ENCODE data around the gene CTNNA3.

Gene CTNNA3

DNA sequence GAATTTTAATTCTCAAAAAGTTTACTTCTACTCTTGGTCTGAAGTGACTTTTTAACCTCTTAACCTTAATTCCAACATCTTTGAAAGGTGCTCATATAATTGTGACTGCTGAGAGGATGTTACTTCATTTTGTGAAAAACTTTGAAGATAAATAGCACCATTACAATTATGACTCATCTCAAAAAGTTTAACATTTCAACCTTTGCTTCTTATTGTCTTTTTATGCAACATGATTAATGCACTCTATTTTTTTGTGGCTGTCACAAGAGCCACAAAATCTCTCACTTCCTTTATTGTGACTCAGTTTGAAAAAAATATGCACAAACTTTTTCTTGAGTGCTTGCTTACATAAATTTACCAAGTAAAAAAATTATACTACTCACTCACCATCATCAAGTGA is 387.1 kb downstream of the CTNNA3 start:
- no peaks in the 10 kb centered on the region for H3K4me1 ChIP-seq (ENCODE audit: control insufficient read depth, insufficient read depth, low read length)
- ChIA-PET POLR2A (no interaction called here), CTCF (no interaction called here)
- H3K36me3 ChIP-seq (ENCODE audit: control insufficient read depth in 2 of 2, insufficient read depth in 1 of 2, low read length in 2 of 2) = no peaks in the 10 kb centered on the region
- H3K9me3 ChIP-seq (ENCODE audit: control insufficient read depth, insufficient read depth, low read depth, low read length) = no peaks in the 10 kb centered on the region
- no peak for TF ChIP-seq ZSCAN23 (tag by site-specific recombination; IDR thresholded peaks at IDR 0.05)
- TF ChIP-seq ZNF843 (tag by site-specific recombination; IDR thresholded peaks at IDR 0.05) = no peak
- TF ChIP-seq ZNF830 (tag by site-specific recombination; IDR thresholded peaks at IDR 0.05; ENCODE audit: low read depth) = no peak
- TF ChIP-seq ZNF248 (tag by site-specific recombination; IDR thresholded peaks at IDR 0.05) = no peak
- no peak for TF ChIP-seq ZFP3 (tag by site-specific recombination; IDR thresholded peaks at IDR 0.05; ENCODE audit: low read depth)
- TF ChIP-seq, protein P1, sequence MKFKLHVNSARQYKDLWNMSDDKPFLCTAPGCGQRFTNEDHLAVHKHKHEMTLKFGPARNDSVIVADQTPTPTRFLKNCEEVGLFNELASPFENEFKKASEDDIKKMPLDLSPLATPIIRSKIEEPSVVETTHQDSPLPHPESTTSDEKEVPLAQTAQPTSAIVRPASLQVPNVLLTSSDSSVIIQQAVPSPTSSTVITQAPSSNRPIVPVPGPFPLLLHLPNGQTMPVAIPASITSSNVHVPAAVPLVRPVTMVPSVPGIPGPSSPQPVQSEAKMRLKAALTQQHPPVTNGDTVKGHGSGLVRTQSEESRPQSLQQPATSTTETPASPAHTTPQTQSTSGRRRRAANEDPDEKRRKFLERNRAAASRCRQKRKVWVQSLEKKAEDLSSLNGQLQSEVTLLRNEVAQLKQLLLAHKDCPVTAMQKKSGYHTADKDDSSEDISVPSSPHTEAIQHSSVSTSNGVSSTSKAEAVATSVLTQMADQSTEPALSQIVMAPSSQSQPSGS (tag by site-specific recombination; IDR thresholded peaks at IDR 0.05; ENCODE audit: low read depth) = no peak
- TF ChIP-seq, protein P2, sequence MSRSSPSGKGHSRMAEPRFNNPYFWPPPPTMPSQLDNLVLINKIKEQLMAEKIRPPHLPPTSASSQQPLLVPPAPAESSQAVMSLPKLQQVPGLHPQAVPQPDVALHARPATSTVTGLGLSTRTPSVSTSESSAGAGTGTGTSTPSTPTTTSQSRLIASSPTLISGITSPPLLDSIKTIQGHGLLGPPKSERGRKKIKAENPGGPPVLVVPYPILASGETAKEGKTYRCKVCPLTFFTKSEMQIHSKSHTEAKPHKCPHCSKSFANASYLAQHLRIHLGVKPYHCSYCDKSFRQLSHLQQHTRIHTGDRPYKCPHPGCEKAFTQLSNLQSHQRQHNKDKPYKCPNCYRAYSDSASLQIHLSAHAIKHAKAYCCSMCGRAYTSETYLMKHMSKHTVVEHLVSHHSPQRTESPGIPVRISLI (tag by site-specific recombination; IDR thresholded peaks at IDR 0.05) = no peak
- no peak for TF ChIP-seq ZNF624 (tag by site-specific recombination; IDR thresholded peaks at IDR 0.05)
- no peak for TF ChIP-seq PRDM6 (tag by site-specific recombination; IDR thresholded peaks at IDR 0.05)
- TF ChIP-seq, protein P3, sequence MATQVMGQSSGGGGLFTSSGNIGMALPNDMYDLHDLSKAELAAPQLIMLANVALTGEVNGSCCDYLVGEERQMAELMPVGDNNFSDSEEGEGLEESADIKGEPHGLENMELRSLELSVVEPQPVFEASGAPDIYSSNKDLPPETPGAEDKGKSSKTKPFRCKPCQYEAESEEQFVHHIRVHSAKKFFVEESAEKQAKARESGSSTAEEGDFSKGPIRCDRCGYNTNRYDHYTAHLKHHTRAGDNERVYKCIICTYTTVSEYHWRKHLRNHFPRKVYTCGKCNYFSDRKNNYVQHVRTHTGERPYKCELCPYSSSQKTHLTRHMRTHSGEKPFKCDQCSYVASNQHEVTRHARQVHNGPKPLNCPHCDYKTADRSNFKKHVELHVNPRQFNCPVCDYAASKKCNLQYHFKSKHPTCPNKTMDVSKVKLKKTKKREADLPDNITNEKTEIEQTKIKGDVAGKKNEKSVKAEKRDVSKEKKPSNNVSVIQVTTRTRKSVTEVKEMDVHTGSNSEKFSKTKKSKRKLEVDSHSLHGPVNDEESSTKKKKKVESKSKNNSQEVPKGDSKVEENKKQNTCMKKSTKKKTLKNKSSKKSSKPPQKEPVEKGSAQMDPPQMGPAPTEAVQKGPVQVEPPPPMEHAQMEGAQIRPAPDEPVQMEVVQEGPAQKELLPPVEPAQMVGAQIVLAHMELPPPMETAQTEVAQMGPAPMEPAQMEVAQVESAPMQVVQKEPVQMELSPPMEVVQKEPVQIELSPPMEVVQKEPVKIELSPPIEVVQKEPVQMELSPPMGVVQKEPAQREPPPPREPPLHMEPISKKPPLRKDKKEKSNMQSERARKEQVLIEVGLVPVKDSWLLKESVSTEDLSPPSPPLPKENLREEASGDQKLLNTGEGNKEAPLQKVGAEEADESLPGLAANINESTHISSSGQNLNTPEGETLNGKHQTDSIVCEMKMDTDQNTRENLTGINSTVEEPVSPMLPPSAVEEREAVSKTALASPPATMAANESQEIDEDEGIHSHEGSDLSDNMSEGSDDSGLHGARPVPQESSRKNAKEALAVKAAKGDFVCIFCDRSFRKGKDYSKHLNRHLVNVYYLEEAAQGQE (tag by site-specific recombination; IDR thresholded peaks at IDR 0.05) = no peak
- TF ChIP-seq MEIS1 (CRISPR knock-in tag; IDR thresholded peaks at IDR 0.05; ENCODE audit: borderline replicate concordance) = no peak
- TF ChIP-seq ZNF16 (tag by site-specific recombination; IDR thresholded peaks at IDR 0.05; ENCODE audit: low read depth) = no peak
- TF ChIP-seq ZNF426 (tag by site-specific recombination; IDR thresholded peaks at IDR 0.05) = no peak
- TF ChIP-seq ZNF433 (tag by site-specific recombination; IDR thresholded peaks at IDR 0.05; ENCODE audit: low read depth) = no peak
- TF ChIP-seq ZNF221 (tag by site-specific recombination; IDR thresholded peaks at IDR 0.05; ENCODE audit: borderline replicate concordance) = no peak
- no peak for TF ChIP-seq ZNF76 (tag by site-specific recombination; IDR thresholded peaks at IDR 0.05; ENCODE audit: borderline replicate concordance, low read depth)
- TF ChIP-seq ZNF169 (tag by site-specific recombination; IDR thresholded peaks at IDR 0.05) = no peak
- TF ChIP-seq ZNF48 (tag by site-specific recombination; IDR thresholded peaks at IDR 0.05) = no peak
- TF ChIP-seq, protein P4, sequence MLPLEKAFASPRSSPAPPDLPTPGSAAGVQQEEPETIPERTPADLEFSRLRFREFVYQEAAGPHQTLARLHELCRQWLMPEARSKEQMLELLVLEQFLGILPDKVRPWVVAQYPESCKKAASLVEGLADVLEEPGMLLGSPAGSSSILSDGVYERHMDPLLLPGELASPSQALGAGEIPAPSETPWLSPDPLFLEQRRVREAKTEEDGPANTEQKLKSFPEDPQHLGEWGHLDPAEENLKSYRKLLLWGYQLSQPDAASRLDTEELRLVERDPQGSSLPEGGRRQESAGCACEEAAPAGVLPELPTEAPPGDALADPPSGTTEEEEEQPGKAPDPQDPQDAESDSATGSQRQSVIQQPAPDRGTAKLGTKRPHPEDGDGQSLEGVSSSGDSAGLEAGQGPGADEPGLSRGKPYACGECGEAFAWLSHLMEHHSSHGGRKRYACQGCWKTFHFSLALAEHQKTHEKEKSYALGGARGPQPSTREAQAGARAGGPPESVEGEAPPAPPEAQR (tag by site-specific recombination; IDR thresholded peaks at IDR 0.05) = no peak
- no peak overlapping the region for H3K27ac ChIP-seq (ENCODE audit: extremely low read depth, low read depth, low read length)
- H3K4me3 ChIP-seq (ENCODE audit: low read depth, low read length) = no peak overlapping the region
